Kidney (tissue), 14 donors: ENCODE results near the gene TUSC2. TPM values are rescaled to one million over a fixed set of nuclear protein-coding genes. Genes with fewer than 3 reads are reported as not detected.

Experiments
- DNase-seq, 5 donors: peaks; one replicate each; pipeline ENCODE4 v3.0.0-alpha.2; 2013 to 2020
- FAIRE-seq: peaks from 2 replicates; lab custom pipeline; 2012; peaks lifted over from hg19 to GRCh38; lab: Jason Lieb, UNC
- H3K27ac ChIP-seq, 2 donors: one replicate each; pipeline ENCODE4 v1.7.0; 2013; ENCODE audit warnings: low read depth in 2 of 2, low read length in 2 of 2, inconsistent platforms in 1 of 2
- H3K27me3 ChIP-seq: one replicate; pipeline ENCODE4 v1.7.1; 2013; ENCODE audit warnings: low read length, inconsistent platforms; ENCODE audit not compliant: control insufficient read depth, insufficient read depth
- H3K36me3 ChIP-seq, 3 donors: one replicate each; pipeline versions ENCODE4 v1.7.0 to v1.7.1; 2013; ENCODE audit warnings: low read length in 3 of 3, control low read depth in 1 of 3, inconsistent platforms in 1 of 3; ENCODE audit not compliant: insufficient read depth in 3 of 3, control insufficient read depth in 2 of 3
- H3K4me1 ChIP-seq, 3 donors: one replicate each; pipeline versions ENCODE4 v1.7.0 to v1.7.1; 2013; ENCODE audit warnings: low read length in 3 of 3, inconsistent platforms in 1 of 3, low read depth in 1 of 3; ENCODE audit not compliant: control insufficient read depth in 2 of 3, insufficient read depth in 2 of 3
- H3K4me3 ChIP-seq, 3 donors: one replicate each; pipeline versions ENCODE4 v1.7.0 to v1.8.1; 2013; ENCODE audit warnings: low read length in 3 of 3, control low read depth in 1 of 3, inconsistent platforms in 1 of 3
- H3K9ac ChIP-seq, 3 donors: one replicate each; pipeline versions ENCODE4 v1.7.0 to v1.7.1; 2013; ENCODE audit warnings: low read length in 3 of 3, control low read depth in 1 of 3, inconsistent platforms in 1 of 3
- H3K9me3 ChIP-seq, 3 donors: one replicate each; pipeline versions ENCODE4 v1.7.0 to v1.7.1; 2013; ENCODE audit warnings: low read length in 3 of 3, control low read depth in 1 of 3, inconsistent platforms in 1 of 3; ENCODE audit not compliant: control insufficient read depth in 2 of 3, insufficient read depth in 1 of 3
- CTCF ChIP-seq: IDR thresholded peaks from 3 replicates; pipeline ENCODE4 v1.5.1; 2012; ENCODE audit warnings: mild to moderate bottlenecking, moderate library complexity, borderline replicate concordance; ENCODE audit not compliant: insufficient read depth; ENCODE audit errors: extremely low read depth
- intact Hi-C: fragments of 100-400 bp; cut with DNase I; formaldehyde crosslinking; loops from one replicate; pipeline ENCODE4 v1.11.1; 2022
- polyA plus RNA-seq: library from polyadenylated mRNA; stranded (reverse); fragments of 350-450 nt; fragmentation: Illumina TruSeq; extraction: RNeasy Lipid Tissue Mini Kit (QIAGEN cat#74804); gene quantifications from one replicate; pipeline ENCODE4 v1.2.3, GENCODE V29; 2014; ENCODE audit warnings: low read depth, low replicate concordance; ENCODE audit not compliant: insufficient read depth
- total RNA-seq: library from RNA; stranded (reverse); fragmentation: NEBNext Ultra II Directional; extraction: Animal tissue kit (Norgen Biotek cat#: 25700); gene quantifications from one replicate; pipeline ENCODE4 v1.2.1, GENCODE V29; 2021
- donor health status: control.
- donor health status: control.
- donor health status: control.
- donor health status: control.
- donor health status: control.
- donor health status: DM: yes; HTN: yes; CAD: no.
- donor health status: Normal renal cell carcinoma (clear cell type).

The TUSC2 gene
- total and polyA plus RNA-seq, 2 donors from 2014 or later: 33.6 to 60.0 TPM

- H3K9me3 ChIP-seq: no peaks in the 10 kb centered on the region
- intact Hi-C loops: no loop called here
- H3K9ac ChIP-seq: no peak overlapping the region
- no peak overlapping the region for H3K4me3 ChIP-seq
- DNase-seq (no peak), FAIRE-seq (no peak)
- no peak overlapping the region for H3K27ac ChIP-seq
- no peak for TF ChIP-seq CTCF
- no peaks in the 10 kb centered on the region for H3K27me3 ChIP-seq
- H3K36me3 ChIP-seq: peaks cover 3 to 30% (median 14%) of the 10 kb centered on the region in 3 donors
- peaks cover 0 to 59% (median 39%) of the 10 kb centered on the region in 3 donors for H3K4me1 ChIP-seq
These were observed 26.8 kb upstream of the TUSC2 start for GRCh38 chr3:50354850-50355249.

GRCh38 chr3:50354186-50354764 is 26.3 kb upstream of the TUSC2 start:
- H3K27me3 ChIP-seq: no peaks in the 10 kb centered on the region
- H3K9me3 ChIP-seq: no peaks in the 10 kb centered on the region
- DNase-seq (no peak), FAIRE-seq (no peak)
- no peak overlapping the region for H3K27ac ChIP-seq
- TF ChIP-seq CTCF: no peak
- H3K4me3 ChIP-seq: no peak overlapping the region
- intact Hi-C loops: no loop called here
- peaks cover 0 to 63% (median 43%) of the 10 kb centered on the region in 3 donors for H3K4me1 ChIP-seq
- H3K9ac ChIP-seq: no peak overlapping the region
- peaks cover 3 to 30% (median 14%) of the 10 kb centered on the region in 3 donors for H3K36me3 ChIP-seq

GRCh38 chr3:50353245-50354004 is 25.4 kb upstream of the TUSC2 start:
- FAIRE-seq: no peak

More at GRCh38 chr3:50353245-50354004, 25.4 kb upstream of the TUSC2 start:
- H3K9me3 ChIP-seq: no peaks in the 10 kb centered on the region
- no peak overlapping the region for H3K27ac ChIP-seq
- peaks cover 0 to 61% (median 43%) of the 10 kb centered on the region in 3 donors for H3K4me1 ChIP-seq
- H3K4me3 ChIP-seq: no peak overlapping the region
- H3K9ac ChIP-seq: no peak overlapping the region
- TF ChIP-seq CTCF: no peak
- peaks cover 3 to 30% (median 15%) of the 10 kb centered on the region in 3 donors for H3K36me3 ChIP-seq
- no peak for DNase-seq
- intact Hi-C loops: no loop called here
- no peaks in the 10 kb centered on the region for H3K27me3 ChIP-seq
